ENCODE measurements around the gene SDK1.

DNA sequence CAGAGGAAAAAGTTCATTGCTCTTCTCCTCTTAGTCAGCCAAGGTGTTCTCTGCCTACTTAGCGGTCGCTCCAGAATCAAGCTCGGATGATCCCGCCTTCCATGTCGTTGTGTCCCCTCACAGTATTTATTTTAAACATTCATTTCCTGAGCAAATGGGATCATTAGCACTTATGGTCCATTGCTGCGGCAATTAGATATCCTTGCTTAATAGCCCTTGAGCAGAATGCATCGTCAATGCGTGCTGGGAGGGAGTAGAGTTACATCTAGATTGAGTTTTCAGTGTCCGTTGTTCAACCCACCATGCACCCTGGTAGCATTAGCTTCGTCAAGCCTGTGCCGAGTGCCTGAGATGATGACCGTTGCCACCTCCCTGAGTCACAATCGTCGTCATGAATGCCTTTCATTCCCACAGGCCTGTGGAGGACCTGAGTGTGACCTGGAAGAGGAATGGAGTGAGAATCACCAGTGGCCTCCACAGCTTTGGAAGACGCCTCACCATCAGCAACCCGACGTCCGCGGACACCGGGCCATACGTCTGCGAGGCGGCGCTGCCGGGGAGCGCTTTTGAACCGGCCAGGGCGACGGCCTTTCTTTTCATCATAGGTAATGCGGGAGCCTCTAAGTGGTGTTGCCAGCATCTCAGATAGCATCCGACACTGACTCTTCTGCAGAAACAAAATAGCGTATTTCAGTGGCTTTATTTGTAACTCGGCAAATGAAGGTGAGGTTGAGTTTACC lies 650.4 kb downstream of the SDK1 start:
- TF ChIP-seq CTCF (conservative IDR thresholded peaks at IDR 0.05; ENCODE audit: low read length) = no peak
- no peak for TF ChIP-seq EZH2phosphoT487 (IDR thresholded peaks at IDR 0.05; ENCODE audit: borderline replicate concordance, low read depth, low read length)

Data from OCI-LY7 (cell line).